GM19455 (cell line): ENCODE results near the gene PNMA6A.
"Not testable (repeated sequence)": the region's sequence is repeated elsewhere in the genome, so short reads cannot be mapped to it uniquely, and the experiment has no call there.

Experiments
- ATAC-seq: cut with Tn5 transposase; IDR thresholded peaks from one replicate; pipeline ENCODE4 v1.9.1; 2021; ENCODE audit not compliant: unreplicated experiment

PNMA6A gene

GRCh38 chrX:153071909-153072583 is at the start of gene PNMA6A:
PNMA6A (plus strand) TSS chrX:153072454; CDS start chrX:153073063, 609 bp downstream.
- ATAC-seq = not testable (repeated sequence)

GRCh38 chrX:153026501-153026900 is 45.8 kb upstream of the PNMA6A start:
- not testable (repeated sequence) for ATAC-seq

- not testable (repeated sequence) for ATAC-seq
These were observed 43.8 kb upstream of the PNMA6A start for GRCh38 chrX:153028487-153028886.

GRCh38 chrX:153029162-153029561 is 43.1 kb upstream of the PNMA6A start:
- ATAC-seq = no peak

GRCh38 chrX:153029875-153030274 is 42.4 kb upstream of the PNMA6A start:
- ATAC-seq = no peak

- ATAC-seq = no peak
These were observed 41.5 kb upstream of the PNMA6A start for GRCh38 chrX:153030801-153031200.

GRCh38 chrX:153032397-153033118 is 39.7 kb upstream of the PNMA6A start:
- ATAC-seq = peak; percentile 69

- ATAC-seq = no peak
These were observed 23.2 kb upstream of the PNMA6A start for GRCh38 chrX:153049093-153049492.

- no peak for ATAC-seq
These were observed 19.7 kb upstream of the PNMA6A start for GRCh38 chrX:153052534-153052933.

GRCh38 chrX:153055871-153056749 is 16.1 kb upstream of the PNMA6A start, which contains the start of gene PNMA3:
PNMA3 (plus strand) TSS chrX:153056470; CDS start chrX:153057056, 586 bp downstream.
- no peak for ATAC-seq

- ATAC-seq = no peak
These were observed 15.0 kb upstream of the PNMA6A start for GRCh38 chrX:153057281-153057680.

- no peak for ATAC-seq
These were observed 12.8 kb upstream of the PNMA6A start for GRCh38 chrX:153059191-153060094.

- ATAC-seq = no peak
These were observed 12.2 kb upstream of the PNMA6A start for GRCh38 chrX:153060095-153060445.

GRCh38 chrX:153061732-153062131 is 10.5 kb upstream of the PNMA6A start:
- ATAC-seq = no peak

GRCh38 chrX:153063315-153063714 is 8.9 kb upstream of the PNMA6A start:
- ATAC-seq = no peak

- no peak for ATAC-seq
These were observed 8.2 kb upstream of the PNMA6A start for GRCh38 chrX:153064061-153064460.

GRCh38 chrX:153065389-153065788 is 6.9 kb upstream of the PNMA6A start:
- no peak for ATAC-seq

- not testable (repeated sequence) for ATAC-seq
These were observed 5.9 kb upstream of the PNMA6A start for GRCh38 chrX:153066402-153066801.

GRCh38 chrX:153073331-153073730 is 1.1 kb downstream of the PNMA6A start:
- not testable (repeated sequence) for ATAC-seq

- no peak for ATAC-seq
These were observed 2.1 kb downstream of the PNMA6A start for GRCh38 chrX:153074262-153074899.
